Measurements from ENCODE around the gene CACTIN.

CACTIN gene

GRCh38 chr19:3623716-3624115, 2.9 kb downstream of the CACTIN start:
- H3K4me3 ChIP-seq (ENCODE audit: control insufficient read depth, low read depth, low read length): no peak overlapping the region
- TF ChIP-seq, protein P1, sequence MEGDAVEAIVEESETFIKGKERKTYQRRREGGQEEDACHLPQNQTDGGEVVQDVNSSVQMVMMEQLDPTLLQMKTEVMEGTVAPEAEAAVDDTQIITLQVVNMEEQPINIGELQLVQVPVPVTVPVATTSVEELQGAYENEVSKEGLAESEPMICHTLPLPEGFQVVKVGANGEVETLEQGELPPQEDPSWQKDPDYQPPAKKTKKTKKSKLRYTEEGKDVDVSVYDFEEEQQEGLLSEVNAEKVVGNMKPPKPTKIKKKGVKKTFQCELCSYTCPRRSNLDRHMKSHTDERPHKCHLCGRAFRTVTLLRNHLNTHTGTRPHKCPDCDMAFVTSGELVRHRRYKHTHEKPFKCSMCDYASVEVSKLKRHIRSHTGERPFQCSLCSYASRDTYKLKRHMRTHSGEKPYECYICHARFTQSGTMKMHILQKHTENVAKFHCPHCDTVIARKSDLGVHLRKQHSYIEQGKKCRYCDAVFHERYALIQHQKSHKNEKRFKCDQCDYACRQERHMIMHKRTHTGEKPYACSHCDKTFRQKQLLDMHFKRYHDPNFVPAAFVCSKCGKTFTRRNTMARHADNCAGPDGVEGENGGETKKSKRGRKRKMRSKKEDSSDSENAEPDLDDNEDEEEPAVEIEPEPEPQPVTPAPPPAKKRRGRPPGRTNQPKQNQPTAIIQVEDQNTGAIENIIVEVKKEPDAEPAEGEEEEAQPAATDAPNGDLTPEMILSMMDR (conservative IDR thresholded peaks at IDR 0.05; ENCODE audit: control insufficient read depth, insufficient read depth, low read depth, low read length): no peak
- DNase-seq (ENCODE audit: low read depth): no peak

DNA sequence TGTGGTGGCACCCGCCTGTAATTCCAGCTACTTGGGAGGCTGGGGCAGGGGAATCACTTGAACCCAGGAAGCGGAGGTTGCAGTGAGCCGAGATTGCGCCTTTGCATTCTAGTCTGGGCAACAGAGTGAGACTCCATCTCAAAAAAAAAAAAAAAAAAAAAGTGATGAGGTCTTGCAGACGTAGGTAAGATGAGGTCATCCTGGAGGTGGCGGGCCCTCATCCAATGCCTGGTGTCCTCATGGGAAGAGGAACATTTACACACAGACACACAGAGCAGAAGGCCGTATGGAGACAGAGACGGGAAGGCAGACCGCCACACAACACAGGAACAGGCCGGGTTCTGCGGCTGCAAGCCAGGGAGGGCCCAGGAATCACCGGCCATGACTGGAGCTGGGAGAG, 4.4 kb downstream of the CACTIN start:
- TF ChIP-seq, protein P1 (conservative IDR thresholded peaks at IDR 0.05; ENCODE audit: control insufficient read depth, insufficient read depth, low read depth, low read length): no peak
- no peak overlapping the region for H3K4me3 ChIP-seq (ENCODE audit: control insufficient read depth, low read depth, low read length)
- DNase-seq (ENCODE audit: low read depth): no peak

- TF ChIP-seq, protein P1 (conservative IDR thresholded peaks at IDR 0.05; ENCODE audit: control insufficient read depth, insufficient read depth, low read depth, low read length): no peak
- no peak overlapping the region for H3K4me3 ChIP-seq (ENCODE audit: control insufficient read depth, low read depth, low read length)
- DNase-seq (ENCODE audit: low read depth): no peak
Measured at GRCh38 chr19:3621689-3622088, 4.9 kb downstream of the CACTIN start.

DNA sequence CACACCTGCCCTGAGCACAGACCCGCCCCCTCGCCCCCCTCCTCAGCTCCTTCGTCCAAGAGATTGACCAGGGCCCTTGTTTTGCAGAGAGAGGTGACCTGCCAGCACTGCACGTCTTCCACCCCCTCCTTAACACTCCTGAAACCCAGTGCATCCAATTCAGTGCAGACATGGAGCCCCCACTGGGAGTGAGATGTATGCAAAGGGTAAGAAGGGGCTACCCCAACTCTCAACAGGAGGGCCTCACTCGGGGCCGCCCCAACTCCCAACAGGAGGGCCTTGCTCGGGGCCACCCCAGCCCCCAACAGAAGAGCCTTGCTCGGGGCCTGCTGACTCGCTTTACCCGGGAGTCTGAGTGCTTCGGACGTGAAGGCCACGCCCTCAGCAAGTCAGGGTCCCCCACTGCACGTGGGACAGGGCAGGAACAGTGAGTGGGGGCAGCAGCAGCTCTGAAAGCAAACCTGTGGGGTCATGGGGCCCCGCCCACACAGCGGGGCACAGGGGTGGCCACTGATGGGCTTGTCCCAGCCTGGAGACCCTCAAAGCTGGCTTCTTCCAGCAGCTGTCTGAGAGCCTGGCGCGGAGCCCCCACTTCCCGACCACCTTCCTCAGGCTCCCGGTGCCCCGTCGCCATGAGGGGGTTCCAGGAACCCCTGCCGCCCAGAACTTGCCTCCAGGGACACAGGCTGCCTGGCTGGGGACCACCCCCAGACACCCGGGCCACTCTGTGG, 5.6 kb downstream of the CACTIN start:
- DNase-seq (ENCODE audit: low read depth): no peak
- TF ChIP-seq, protein P1 (conservative IDR thresholded peaks at IDR 0.05; ENCODE audit: control insufficient read depth, insufficient read depth, low read depth, low read length): no peak

GRCh38 chr19:3620145-3620816, 6.3 kb downstream of the CACTIN start:
- TF ChIP-seq, protein P1 (conservative IDR thresholded peaks at IDR 0.05; ENCODE audit: control insufficient read depth, insufficient read depth, low read depth, low read length): no peak
- DNase-seq (ENCODE audit: low read depth): no peak
- no peak overlapping the region for H3K4me3 ChIP-seq (ENCODE audit: control insufficient read depth, low read depth, low read length)

More for the DNA sequence above, 5.6 kb downstream of the CACTIN start:
- H3K4me3 ChIP-seq (ENCODE audit: control insufficient read depth, low read depth, low read length): no peak overlapping the region

DNA sequence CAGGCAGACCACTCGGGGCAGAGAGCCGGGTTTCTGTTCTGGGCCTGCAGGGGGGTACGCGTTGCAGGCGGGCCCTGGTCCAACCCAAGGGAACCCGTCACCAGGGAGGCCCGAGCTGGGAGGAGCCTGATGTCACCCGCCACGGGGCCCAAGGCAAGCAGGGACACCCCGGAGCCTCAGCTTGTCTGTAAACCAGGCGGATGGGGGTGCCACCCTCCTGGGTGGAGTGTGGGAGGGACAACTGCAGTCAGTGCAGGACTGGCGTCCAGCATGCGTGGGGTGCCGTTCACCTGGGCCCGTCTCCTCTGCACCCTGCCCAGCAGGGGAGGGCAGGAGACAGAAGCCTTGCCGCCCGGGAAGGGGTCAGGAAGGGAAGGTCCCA, 7.0 kb downstream of the CACTIN start:
- TF ChIP-seq, protein P1 (conservative IDR thresholded peaks at IDR 0.05; ENCODE audit: control insufficient read depth, insufficient read depth, low read depth, low read length): no peak
- DNase-seq (ENCODE audit: low read depth): no peak
- no peak overlapping the region for H3K4me3 ChIP-seq (ENCODE audit: control insufficient read depth, low read depth, low read length)

All from fibroblast of mammary gland (primary cell).